NCI-H345 treated with DMSO at 0.1 percent for 48 hours (cell line): ENCODE results near the gene SMOC1.

Experiments
- DNase-seq: peaks from one replicate; lab custom pipeline; 2025; ENCODE audit not compliant: unreplicated experiment; lab: John Stamatoyannopoulos, UW

The SMOC1 gene

DNA sequence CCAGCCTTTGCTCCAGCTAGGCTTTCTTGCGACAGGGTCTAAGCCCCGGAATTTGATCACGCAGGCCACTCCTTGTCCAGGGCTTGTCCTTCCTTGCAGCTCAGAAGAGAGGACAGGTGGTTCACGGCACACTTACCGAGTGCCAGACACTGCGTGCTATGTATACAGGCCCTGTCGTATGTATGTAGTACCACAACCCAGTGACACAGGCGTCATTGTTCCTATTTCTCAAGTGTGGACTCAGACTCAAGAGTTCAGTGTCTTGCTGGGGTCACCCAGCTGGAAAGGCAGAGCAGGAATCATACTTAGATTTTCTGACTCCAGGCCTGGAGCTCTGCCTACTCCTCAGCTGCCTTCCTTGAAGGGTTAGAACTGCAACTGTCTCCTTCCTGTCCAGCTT, 153.9 kb downstream of the SMOC1 start:
- DNase-seq: no peak

DNA sequence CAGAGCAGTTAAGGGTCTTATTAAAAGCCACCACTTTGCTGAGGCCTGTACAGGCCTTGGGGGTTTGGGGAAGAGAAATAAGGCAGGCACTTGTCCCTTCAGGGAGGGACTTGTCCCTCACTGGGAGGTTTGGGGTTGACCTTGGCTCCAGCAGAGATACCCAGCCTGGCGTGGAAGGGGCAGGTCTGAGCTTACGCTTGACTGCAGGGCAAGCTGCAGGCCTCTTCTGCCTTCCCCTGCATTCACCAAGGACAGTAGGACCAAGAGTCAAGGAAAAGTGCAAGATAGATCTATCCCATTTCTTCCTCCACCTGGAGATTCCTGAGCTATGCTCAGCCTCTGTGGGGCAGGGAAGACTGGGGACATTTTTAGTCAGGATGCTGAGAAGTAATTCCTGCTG, 154.3 kb downstream of the SMOC1 start:
- DNase-seq: no peak

DNA sequence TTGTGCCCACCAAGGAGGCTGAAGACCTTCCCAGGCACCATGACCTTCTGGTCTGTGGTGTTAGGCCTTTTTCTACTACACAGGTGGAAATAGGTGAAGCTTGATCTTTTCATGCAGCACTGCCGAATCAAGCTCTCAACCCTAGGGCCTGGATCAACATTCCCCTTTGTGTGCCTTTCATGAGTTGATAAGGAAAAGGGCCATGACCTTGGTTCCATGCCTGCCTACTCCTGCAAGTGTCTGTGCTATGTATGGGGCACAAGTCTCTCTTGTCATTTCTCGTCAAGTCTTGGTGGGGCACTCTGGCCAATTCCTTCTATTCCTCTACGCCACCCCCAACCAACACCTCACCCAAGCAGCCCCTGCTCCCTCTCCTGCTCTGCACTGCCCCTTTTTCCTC, 155.0 kb downstream of the SMOC1 start:
- no peak for DNase-seq

DNA sequence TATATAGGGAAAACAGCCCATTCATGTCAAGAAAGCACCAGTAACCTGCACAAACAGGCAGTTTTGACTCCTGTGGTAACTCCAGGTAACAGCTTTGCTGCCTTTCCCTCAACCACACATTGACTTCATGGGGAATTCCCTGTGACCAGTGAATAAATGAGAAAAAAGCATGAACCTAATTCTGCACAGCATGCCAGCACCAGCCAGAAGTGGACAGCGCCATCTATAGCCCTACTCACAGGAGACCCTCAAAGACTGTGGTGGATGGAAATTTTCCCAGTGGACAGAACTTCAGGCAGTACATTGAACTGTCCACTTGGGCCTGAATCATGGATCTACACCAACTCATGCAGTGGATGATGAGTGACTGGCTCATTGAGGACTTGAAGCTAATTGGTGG, 157.4 kb downstream of the SMOC1 start:
- no peak for DNase-seq

DNA sequence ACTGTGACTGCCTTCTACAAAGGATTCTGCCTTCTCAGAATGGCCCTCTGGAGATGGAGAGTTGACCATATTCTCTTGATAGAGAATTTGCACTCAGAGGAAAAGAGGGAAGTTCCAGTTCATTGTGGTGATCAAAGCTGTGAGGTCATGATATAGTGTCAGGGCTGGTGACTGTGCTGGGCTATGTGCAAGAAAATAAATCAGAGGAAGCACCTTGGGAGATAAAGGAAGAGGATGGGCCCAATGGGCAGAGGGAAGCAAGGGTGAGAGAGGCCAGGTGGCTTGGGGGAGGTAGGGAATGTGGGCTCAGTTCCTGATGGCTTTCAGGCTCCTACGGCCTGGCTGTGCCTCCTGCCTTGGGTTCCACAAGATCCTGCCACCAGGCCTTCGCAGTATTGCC, 163.8 kb downstream of the SMOC1 start:
- no peak for DNase-seq

DNA sequence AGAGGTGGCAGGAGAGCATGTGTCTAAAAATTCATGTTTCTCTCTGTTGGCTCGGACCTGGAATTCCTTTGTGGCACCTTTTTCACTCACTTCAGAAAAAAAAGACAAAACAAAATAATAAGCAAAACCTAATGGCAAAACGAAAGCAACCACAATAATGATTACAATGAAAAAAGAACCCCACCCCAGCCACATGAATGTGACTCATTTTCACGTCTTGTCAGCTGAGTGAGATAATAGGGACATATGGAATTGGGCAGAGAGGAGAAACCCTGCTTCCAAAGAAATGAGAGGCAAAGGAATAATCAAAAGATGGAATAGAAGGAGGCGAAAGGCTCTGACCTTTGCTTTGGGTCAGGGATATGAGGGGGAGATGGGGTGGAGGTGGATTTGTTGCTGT, 166.1 kb downstream of the SMOC1 start:
- DNase-seq: no peak

DNA sequence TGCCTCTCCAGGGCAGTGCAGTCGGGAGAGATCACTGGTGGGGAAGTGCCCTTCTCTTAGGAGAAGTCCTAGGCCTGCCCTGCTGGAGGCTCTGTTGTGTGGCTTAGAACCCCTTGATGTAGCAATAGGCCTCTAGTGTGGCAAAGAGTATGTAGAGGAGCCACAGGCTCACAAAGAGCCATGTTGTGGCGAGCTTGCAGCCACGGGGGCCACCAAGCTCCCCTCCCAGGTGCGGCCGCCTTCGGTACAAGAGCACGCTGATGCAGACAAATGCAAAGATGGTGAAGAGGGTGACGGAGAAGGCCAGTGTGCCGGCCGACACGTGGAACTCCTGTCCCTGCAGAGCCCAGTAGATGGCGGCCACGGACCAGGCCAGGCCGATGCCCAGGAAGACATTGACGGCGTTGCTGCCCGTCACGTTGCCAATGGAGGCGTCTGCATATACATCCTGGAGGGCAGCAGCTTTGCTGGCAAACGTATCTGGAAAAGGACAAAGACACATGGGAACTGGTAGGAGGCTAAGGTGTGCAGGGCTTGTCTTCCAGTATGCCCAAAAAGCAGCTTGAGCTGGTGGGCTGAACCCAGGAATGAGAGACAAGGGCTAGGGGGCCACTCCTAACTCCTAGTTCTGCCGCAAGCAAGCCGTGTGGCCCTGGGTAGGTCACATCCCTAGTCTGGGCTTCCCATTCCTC, 166.8 kb downstream of the SMOC1 start:
- peak; percentile 69 for DNase-seq

DNA sequence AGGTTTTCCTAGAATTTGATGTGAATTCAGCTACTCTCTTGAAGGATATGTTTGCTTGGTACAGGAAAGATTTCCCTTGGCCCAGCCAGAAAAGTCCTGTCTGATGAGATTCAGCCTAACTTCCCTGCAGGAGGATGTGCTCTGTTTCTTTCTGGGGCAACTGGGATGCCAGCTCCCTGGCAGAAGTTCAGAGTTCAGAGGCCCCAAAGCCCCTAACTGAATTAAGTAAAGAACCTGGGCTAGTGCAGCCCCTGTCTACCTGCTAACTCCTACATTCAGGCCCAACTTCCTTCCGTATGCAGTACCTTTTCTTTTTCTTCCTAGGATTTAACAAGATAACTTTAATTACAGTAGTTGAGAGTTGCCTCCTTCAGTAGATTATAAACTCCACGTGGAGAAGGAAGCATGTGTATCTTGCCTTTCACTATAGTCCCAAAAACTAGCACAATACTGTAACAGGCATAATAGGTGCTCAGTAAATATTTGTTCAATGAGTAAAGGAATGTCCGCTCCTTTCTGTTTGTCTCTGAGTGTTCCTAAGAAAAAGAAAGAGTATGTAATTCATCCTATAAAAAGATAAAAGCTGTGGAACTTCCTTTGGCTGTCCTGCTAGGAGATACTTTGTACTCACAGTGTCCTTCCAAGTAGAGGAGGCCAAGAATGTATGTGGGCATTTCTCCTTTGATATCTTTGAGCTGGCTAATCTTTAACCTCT, 168.5 kb downstream of the SMOC1 start:
- DNase-seq: no peak

DNA sequence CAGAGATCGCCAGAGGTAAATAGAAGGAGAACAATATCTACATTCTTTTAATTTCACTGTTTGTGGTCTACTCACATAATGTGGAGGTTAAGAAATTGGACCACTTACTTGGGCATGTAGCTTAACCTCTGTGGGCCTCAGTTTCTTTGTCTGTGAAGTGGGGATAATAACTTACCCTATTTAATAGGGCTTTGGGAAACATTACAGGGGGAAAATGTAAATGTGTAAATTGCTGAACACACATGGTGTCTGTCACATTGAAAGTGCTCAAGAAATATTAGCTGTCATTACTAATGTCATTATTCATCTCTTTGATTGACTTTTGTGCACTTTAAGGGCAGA, 169.1 kb downstream of the SMOC1 start:
- DNase-seq: no peak

DNA sequence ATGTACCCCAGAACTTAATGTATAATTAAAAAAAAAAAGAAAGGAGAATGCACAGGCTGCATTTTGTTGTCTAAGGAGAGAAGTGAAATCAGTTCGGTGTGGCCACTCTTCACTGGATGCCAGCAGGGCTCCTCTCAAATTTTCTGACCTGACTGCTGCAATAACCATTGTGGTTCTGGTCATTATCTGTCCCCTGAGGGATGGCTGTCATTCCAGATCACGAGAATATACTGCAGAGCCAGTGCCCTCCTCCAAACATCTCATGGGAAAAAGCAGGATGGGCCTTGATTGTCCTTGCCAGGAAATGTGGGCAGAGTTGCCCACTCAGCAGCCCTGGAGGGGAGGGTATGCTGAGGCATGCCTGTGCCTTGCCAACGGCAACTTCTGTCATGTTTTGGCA, 170.4 kb downstream of the SMOC1 start:
- no peak for DNase-seq

DNA sequence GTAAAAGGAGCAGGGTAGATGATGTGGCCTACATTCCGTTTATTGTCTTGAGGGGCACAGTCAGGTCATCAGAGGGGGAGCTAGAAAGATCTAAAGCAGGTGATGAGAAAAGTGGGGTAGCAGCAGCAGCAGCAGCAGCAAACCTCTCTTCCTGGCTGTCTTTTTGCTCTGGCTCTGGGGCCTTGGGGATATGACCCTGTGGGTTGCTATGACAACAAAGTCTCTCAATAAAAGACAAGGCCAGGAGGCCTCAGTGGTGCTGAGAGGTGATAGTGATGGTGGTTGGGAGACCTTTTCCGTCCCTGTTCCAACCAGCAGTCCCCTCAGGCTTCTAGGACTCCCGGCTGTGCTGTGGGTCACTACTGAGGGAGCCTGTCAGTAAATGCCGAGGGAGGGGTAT, 170.9 kb downstream of the SMOC1 start:
- no peak for DNase-seq

DNA sequence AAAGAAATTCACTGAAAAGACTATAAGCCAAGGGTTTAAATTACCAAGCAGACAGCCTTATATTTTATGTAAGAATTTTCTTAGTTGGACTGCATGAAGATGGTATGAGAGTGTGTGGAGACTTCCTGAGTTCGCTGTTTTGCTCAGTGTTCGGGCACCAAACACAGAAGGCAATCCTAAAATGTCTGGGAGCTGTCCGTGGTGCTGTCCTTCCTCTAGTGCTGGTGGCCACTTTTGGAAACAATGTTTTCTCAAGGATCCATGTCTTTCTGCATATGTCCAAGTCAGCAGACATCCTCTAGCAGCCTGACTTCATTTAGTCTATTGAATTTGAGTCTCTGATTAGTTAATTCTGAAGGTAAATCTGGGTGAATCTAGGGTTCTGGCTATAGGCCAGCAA, 173.8 kb downstream of the SMOC1 start:
- no peak for DNase-seq

DNA sequence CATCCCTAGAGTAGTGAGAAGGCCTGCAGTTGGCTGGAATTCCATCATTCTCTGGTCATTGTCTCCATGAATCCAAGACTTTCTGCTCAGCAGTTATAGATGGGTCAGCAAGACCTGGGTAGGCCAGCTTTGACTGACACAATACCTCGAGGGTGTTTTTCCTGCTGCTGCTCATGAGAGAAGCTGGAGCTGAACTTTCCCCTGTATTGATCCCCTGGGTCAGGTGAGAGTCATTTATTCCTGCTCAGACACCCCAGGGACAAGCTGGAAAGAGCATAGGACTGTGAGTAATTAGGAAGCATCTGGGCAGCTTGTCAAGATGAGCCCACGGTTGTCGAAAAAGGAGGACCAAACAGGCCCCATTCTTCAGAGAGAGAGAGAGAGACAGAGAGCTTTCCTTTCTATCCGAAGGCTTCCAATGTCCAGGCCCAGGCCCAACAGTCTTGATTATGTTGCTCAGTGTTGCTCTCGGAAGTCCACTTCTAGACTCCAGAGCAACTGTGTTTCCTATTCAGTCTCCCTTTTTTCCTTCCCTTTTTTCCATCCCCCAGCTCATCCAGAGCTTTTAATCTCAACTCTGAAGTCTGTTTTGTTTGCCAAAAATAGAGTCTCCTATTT, 178.4 kb downstream of the SMOC1 start:
- DNase-seq: no peak

DNA sequence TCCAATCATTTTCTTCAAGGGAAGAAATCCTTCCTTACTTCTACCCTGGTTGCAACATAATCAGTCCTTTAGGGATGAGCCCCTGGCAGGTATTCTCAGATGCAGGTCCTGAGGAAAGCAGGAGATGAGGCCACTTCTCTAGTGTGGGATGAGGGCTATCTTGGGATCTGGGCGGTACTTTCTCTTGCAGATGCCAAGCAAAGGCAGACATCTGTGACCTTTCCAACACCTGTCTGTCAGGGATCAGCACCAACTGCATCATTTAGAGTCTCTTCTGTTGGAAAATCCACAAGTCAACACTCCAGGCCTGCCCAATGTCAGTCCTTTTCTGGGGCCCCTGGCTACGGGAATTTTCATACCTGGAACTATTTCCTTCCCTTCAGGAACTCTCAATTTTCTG, 180.3 kb downstream of the SMOC1 start:
- DNase-seq: no peak

DNA sequence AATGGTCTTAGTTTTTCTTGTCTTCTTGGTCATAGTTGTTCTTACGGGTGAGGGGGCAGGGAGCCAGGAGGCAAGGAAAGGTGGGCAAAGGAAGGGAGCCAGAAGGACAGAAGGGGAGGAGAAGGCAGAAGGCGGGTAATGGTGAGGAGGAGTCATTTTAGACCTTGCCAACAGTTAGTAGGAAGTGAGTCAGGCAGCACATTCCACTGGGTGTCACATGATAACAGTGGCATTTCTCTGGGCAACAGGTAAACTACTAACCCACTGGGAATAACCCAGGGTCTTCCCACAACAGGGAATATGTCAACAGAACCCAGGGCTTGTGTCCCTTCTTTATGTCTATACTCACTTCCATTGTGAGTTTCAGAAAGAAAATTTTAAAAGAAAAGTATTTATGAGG, 181.9 kb downstream of the SMOC1 start:
- DNase-seq: no peak

DNA sequence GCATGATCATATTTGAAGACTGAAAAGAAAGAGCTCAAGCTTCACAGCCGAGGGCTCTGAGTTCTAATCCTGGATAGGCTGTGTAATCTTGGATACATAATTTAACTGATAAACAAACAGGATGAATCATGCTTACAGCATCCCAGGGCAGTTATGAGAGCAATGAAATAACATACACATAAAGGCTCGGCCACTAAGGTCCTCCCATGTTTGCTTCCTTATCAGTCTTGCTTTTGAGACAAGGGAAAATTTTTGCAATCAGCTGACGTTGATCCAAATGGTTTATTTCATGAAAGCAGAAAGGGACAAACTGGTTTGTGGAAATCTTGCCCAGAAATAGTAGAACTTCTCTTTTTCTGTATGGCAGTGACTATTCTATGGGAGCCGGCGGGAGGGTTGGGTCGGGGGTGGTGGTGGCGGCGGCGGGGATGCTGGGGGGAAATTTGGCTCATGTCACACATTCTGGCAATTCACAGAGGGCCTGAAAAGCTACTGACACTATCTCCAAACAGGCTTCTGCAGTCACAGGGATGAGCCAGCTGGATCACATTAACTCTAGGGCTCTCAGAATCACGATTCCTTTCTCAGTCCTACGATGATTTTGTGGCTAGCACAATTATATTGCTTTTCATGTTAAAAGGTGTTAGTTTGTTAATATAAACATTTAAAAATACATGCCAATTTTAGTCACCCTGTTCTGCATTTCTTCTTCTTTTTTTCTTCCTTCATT, 185.1 kb downstream of the SMOC1 start:
- DNase-seq: no peak

DNA sequence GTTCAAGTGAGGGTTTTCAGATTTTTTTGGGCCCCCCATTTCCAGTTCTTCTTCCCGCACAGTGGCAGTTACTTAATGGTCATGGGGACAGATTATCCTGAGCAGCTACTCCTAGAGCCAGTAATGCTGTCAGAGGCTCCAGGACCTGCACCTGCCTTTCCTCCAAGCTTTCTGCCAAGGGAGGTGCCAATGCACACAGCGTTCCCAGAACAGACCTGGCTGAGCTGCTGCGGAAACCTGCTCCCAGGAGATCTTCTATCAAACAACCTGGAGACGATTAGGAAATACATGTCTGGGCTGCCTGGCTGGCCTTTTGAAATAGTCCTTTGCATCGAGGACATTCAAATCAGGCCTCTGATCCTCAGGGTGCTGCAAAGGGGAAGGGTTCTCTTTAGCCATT, 188.6 kb downstream of the SMOC1 start:
- DNase-seq: no peak

DNA sequence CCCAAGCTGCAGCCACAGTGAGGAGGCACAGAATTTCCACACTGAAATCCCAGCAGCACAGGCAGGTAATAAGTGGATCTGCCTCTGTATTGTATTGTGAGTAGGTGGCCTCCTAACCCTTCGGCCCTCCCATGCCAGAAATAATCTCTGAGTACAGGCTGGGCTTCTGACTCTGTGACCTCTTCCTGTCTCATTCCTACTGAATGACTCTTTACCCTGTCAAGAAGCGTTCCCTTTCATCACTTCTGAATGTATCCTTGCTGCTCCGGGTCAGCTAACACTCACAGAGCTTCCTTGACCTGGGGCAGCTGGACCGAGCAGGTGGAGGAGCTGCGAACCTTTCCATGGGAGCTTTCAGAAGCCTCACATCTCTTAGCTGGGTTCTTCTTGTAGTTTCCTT, 190.0 kb downstream of the SMOC1 start:
- no peak for DNase-seq

DNA sequence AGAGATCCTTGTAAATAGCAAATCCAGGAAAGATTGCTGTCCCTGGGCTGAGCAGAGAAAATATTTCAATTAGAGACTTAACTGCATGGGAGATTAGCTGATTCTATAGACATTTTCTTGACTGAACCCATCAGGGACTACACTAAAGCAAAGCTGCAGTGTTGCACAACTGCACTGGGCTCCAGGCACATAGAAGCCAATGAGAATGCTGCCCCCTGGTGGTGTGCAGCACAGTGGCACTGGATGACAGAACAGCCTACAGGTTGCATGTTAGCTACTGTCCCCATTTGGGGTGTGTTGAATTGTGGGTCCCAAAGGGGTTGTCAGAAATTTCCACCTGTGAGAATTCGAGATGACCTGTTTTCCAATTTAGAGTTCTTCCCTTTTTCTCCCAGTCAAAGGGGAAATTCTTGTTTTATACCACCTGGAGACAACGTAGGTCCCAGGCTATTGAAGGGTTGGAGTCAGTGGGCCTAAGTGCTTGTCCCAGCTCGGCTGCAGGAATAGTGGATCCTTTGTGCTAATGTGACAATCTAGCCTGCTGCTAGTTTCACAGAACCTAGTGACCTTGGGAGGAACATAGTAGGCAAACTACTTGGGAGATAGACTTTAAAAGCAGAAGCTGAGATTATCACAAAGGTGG, 194.8 kb downstream of the SMOC1 start:
- DNase-seq: peak; percentile 40

DNA sequence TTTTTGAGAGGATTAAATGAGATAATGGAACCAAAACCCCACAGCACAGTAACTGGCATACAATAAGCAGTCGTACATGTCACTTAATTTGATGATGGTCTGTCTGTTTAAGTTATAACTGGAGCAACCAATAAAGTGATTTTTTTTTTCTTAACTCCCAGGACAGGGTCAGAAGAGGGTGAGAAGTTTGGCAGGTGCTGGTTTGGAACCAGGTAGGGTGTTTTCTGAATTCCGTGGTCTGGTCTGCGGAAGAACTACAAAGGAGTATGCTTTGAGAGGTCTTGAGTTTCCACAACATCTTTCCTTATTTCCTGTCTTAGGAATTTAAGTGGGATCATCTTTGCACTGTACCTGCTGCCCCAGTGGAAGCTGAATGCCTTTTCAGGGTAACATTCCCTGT, 197.8 kb downstream of the SMOC1 start:
- no peak for DNase-seq

DNA sequence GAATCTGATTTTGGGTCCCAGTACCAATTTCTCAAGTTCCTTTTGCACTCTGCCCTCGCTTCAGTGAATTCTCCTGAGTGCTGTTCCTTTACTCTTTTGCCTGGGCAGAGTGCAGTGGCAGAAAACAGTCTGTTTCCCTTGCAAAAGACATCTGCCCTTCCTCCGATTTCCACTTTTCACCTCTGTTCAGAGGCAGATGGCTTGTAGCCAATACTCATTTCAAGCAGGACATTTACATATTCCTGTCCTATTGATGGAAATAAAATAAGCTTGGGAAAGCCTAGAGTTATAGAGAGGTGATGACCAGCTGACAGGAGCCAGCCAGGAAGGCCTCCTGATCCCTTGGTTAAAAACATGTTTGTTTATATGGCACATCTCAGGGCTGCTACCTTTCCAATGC, 198.5 kb downstream of the SMOC1 start:
- DNase-seq: no peak

DNA sequence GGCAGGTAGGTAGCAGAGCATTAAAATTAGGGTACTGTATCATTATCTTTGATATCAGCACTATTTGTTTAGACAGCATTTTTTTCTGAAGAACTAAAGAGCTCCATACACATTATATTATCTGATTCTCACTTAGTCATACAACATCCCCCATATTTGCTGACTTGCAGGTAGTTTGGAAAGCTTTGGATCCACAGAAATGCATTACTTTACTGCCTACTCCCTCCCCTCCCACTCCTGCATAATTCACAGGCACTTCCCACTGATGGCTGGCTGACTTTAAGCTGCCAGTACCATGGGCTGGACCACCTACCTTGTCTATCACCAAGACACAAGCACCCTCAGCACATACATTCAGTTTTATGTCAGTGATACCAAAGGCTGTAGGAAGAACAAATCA, 199.1 kb downstream of the SMOC1 start:
- no peak for DNase-seq
